K562 (cell line): ENCODE results near the gene ZNF571. TPM values are rescaled to one million over a fixed set of nuclear protein-coding genes. Genes with fewer than 3 reads are reported as not detected.

Experiments
- CREB1 ChIP-seq, 2 experiments: sonication (generic) in 1 of 2; formaldehyde crosslinking in 1 of 2; IDR thresholded peaks; 2 replicates each; pipeline versions ENCODE4 v1.6.1 to v1.8.0; 2012 to 2022; ENCODE audit warnings: inconsistent platforms in 1 of 2, mild to moderate bottlenecking in 1 of 2, missing genetic modification reagents in 1 of 2, moderate library complexity in 1 of 2
- NR2C1 ChIP-seq, 2 experiments: fragments of 450-650 bp; IDR thresholded peaks; 2 replicates each; pipeline ENCODE4 v1.6.1; 2017; ENCODE audit warnings: mild to moderate bottlenecking in 2 of 2, antibody characterized with exemption in 1 of 2, inconsistent platforms in 1 of 2, missing compliant biosample characterization in 1 of 2, missing genetic modification characterization in 1 of 2
- POLR2A ChIP-seq: fragments of 450-650 bp; conservative IDR thresholded peaks from 2 replicates; pipeline ENCODE4 v1.6.1; 2016
- RBFOX2 ChIP-seq: fragments of 200-400 bp; formaldehyde crosslinking; IDR thresholded peaks from 2 replicates; pipeline ENCODE4 v1.6.1; 2017; ENCODE audit warnings: low read depth, mild to moderate bottlenecking, low read length, moderate library complexity
- YY1 ChIP-seq, 3 experiments: IDR thresholded peaks; 2 replicates each; pipeline ENCODE4 v1.6.1; 2011; ENCODE audit warnings: low read length in 2 of 3, mild to moderate bottlenecking in 2 of 3, moderate library complexity in 2 of 3, borderline replicate concordance in 1 of 3, control low read depth in 1 of 3, low read depth in 1 of 3; ENCODE audit not compliant: insufficient read depth in 3 of 3, insufficient replicate concordance in 2 of 3, control insufficient read depth in 1 of 3, insufficient read length in 1 of 3; ENCODE audit errors: extremely low read depth in 1 of 3
- ZNF143 ChIP-seq: sonication (generic); formaldehyde crosslinking; IDR thresholded peaks from 2 replicates; pipeline ENCODE4 v1.9.0; 2022; ENCODE audit warnings: mild to moderate bottlenecking, missing genetic modification reagents
- polyA plus RNA-seq, 8 experiments: library from polyadenylated mRNA; depleted of rRNA in 4 of 8; stranded (reverse) in 5 of 8; unstranded in 3 of 8; fragments of >200 nt; fragmentation: Nextera tagmentation in 2 of 8; fragmentation: Illumina TruSeq in 1 of 8; extraction: Ambion mirVana in 2 of 8; extraction: Trizol in 1 of 8; gene quantifications; 2 replicates each; pipeline versions ENCODE4 v1.2.1 to v1.2.3, GENCODE V29; 2011 to 2014; ENCODE audit warnings: inconsistent platforms in 1 of 8, missing spikeins in 1 of 8
- total RNA-seq, 7 experiments: library from RNA; depleted of rRNA in 6 of 7; stranded (reverse); fragments of >200 nt in 6 of 7; fragmentation: Illumina TruSeq in 2 of 7; extraction: Trizol in 2 of 7; gene quantifications; 2 replicates each; pipeline versions ENCODE4 v1.2.1 to v1.2.3, GENCODE V29; 2011 to 2021; ENCODE audit warnings: low replicate concordance in 1 of 7
- TF ChIP-seq, protein P1 (sequence below): fragments of 450-650 bp; IDR thresholded peaks from 2 replicates; pipeline ENCODE4 v1.6.1; 2016; ENCODE audit warnings: mild to moderate bottlenecking, moderate library complexity
- TF ChIP-seq, protein P2 (sequence below): fragments of 450-650 bp; IDR thresholded peaks from 2 replicates; pipeline ENCODE4 v1.6.1; 2018; ENCODE audit not compliant: partially characterized antibody

ZNF571 gene
- total and polyA plus RNA-seq, 9 of the 15 experiments (the other 6 are each of a cell fraction or from before 2014, with no cell fraction given): 0.82 to 3.9 (median 2.0) TPM

DNA sequence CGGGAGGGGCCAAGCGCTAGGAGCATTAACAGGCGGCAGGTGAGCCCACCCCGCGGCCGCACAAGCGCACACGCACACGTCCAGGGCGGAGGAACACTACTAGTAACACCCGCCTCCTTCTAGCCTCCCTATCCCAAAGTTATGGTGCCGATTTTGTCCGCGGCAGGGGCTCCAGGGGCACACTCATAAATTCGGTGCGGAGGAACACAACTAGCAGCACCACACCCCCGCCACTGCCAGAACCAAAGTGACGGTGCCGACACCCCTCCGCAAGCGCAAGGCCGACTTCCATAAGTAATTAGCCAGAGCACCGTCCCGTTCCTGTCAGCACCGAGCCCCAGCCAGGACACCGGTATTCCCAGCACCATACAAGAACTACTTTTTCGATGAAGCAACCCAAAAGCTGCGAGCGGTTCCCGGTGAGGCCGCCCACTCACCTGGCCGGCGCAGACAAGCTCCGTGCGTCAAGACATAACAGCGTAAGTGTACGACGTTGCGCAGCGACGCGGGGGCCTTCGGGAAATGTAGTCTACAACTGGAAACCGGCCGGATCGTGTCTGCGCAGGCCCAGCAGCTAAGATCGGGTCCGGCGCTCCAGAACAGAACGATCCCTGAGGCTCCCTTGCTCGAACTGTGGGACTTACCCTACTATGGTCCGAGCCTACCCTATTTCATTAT lies at the start of gene ZNF571, which contains the start of gene ZNF540 (continued):
- TF ChIP-seq, protein P1, sequence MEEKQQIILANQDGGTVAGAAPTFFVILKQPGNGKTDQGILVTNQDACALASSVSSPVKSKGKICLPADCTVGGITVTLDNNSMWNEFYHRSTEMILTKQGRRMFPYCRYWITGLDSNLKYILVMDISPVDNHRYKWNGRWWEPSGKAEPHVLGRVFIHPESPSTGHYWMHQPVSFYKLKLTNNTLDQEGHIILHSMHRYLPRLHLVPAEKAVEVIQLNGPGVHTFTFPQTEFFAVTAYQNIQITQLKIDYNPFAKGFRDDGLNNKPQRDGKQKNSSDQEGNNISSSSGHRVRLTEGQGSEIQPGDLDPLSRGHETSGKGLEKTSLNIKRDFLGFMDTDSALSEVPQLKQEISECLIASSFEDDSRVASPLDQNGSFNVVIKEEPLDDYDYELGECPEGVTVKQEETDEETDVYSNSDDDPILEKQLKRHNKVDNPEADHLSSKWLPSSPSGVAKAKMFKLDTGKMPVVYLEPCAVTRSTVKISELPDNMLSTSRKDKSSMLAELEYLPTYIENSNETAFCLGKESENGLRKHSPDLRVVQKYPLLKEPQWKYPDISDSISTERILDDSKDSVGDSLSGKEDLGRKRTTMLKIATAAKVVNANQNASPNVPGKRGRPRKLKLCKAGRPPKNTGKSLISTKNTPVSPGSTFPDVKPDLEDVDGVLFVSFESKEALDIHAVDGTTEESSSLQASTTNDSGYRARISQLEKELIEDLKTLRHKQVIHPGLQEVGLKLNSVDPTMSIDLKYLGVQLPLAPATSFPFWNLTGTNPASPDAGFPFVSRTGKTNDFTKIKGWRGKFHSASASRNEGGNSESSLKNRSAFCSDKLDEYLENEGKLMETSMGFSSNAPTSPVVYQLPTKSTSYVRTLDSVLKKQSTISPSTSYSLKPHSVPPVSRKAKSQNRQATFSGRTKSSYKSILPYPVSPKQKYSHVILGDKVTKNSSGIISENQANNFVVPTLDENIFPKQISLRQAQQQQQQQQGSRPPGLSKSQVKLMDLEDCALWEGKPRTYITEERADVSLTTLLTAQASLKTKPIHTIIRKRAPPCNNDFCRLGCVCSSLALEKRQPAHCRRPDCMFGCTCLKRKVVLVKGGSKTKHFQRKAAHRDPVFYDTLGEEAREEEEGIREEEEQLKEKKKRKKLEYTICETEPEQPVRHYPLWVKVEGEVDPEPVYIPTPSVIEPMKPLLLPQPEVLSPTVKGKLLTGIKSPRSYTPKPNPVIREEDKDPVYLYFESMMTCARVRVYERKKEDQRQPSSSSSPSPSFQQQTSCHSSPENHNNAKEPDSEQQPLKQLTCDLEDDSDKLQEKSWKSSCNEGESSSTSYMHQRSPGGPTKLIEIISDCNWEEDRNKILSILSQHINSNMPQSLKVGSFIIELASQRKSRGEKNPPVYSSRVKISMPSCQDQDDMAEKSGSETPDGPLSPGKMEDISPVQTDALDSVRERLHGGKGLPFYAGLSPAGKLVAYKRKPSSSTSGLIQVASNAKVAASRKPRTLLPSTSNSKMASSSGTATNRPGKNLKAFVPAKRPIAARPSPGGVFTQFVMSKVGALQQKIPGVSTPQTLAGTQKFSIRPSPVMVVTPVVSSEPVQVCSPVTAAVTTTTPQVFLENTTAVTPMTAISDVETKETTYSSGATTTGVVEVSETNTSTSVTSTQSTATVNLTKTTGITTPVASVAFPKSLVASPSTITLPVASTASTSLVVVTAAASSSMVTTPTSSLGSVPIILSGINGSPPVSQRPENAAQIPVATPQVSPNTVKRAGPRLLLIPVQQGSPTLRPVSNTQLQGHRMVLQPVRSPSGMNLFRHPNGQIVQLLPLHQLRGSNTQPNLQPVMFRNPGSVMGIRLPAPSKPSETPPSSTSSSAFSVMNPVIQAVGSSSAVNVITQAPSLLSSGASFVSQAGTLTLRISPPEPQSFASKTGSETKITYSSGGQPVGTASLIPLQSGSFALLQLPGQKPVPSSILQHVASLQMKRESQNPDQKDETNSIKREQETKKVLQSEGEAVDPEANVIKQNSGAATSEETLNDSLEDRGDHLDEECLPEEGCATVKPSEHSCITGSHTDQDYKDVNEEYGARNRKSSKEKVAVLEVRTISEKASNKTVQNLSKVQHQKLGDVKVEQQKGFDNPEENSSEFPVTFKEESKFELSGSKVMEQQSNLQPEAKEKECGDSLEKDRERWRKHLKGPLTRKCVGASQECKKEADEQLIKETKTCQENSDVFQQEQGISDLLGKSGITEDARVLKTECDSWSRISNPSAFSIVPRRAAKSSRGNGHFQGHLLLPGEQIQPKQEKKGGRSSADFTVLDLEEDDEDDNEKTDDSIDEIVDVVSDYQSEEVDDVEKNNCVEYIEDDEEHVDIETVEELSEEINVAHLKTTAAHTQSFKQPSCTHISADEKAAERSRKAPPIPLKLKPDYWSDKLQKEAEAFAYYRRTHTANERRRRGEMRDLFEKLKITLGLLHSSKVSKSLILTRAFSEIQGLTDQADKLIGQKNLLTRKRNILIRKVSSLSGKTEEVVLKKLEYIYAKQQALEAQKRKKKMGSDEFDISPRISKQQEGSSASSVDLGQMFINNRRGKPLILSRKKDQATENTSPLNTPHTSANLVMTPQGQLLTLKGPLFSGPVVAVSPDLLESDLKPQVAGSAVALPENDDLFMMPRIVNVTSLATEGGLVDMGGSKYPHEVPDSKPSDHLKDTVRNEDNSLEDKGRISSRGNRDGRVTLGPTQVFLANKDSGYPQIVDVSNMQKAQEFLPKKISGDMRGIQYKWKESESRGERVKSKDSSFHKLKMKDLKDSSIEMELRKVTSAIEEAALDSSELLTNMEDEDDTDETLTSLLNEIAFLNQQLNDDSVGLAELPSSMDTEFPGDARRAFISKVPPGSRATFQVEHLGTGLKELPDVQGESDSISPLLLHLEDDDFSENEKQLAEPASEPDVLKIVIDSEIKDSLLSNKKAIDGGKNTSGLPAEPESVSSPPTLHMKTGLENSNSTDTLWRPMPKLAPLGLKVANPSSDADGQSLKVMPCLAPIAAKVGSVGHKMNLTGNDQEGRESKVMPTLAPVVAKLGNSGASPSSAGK: peak; percentile 64; the same call in 1 of the 2 replicates
- TF ChIP-seq RBFOX2 (peak; percentile 71), ZNF143 (CRISPR knock-in tag) (peak; percentile 80), NR2C1 (IDR thresholded peaks at IDR 0.05) (no peak), NR2C1 (tag; IDR thresholded peaks at IDR 0.05) (peak; percentile 45; the same call in 1 of the 2 replicates), CREB1 (IDR thresholded peaks at IDR 0.05) (peak; percentile 92), CREB1 (CRISPR knock-in tag; IDR thresholded peaks at IDR 0.05) (peak; percentile 78), POLR2A (0 out of 2 replicates have a peak, but pooled peaks have one; percentile 43), YY1 (IDR thresholded peaks at IDR 0.05; ENCODE audit: borderline replicate concordance in 1 of 3, control insufficient read depth in 1 of 3, extremely low read depth in 1 of 3, insufficient read depth in 3 of 3, insufficient read length in 1 of 3, insufficient replicate concordance in 2 of 3, low read depth in 1 of 3, low read length in 2 of 3) (no peak)
- TF ChIP-seq, protein P2, sequence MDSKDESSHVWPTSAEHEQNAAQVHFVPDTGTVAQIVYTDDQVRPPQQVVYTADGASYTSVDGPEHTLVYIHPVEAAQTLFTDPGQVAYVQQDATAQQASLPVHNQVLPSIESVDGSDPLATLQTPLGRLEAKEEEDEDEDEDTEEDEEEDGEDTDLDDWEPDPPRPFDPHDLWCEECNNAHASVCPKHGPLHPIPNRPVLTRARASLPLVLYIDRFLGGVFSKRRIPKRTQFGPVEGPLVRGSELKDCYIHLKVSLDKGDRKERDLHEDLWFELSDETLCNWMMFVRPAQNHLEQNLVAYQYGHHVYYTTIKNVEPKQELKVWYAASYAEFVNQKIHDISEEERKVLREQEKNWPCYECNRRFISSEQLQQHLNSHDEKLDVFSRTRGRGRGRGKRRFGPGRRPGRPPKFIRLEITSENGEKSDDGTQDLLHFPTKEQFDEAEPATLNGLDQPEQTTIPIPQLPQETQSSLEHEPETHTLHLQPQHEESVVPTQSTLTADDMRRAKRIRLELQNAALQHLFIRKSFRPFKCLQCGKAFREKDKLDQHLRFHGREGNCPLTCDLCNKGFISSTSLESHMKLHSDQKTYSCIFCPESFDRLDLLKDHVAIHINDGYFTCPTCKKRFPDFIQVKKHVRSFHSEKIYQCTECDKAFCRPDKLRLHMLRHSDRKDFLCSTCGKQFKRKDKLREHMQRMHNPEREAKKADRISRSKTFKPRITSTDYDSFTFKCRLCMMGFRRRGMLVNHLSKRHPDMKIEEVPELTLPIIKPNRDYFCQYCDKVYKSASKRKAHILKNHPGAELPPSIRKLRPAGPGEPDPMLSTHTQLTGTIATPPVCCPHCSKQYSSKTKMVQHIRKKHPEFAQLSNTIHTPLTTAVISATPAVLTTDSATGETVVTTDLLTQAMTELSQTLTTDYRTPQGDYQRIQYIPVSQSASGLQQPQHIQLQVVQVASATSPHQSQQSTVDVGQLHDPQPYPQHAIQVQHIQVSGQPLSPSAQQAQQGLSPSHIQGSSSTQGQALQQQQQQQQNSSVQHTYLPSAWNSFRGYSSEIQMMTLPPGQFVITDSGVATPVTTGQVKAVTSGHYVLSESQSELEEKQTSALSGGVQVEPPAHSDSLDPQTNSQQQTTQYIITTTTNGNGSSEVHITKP: peak; percentile 78
